Chondrocyte (in vitro differentiated cells): ENCODE results near the gene CRYGS. TPM values are rescaled to one million over a fixed set of nuclear protein-coding genes. Genes with fewer than 3 reads are reported as not detected.
"Not testable (repeated sequence)": the region's sequence is repeated elsewhere in the genome, so short reads cannot be mapped to it uniquely, and the experiment has no call there.

Experiments used
- DNase-seq: peaks from one replicate; pipeline ENCODE4 v3.0.0; 2021; ENCODE audit warnings: mixed read lengths, low spot score
- H3K27ac Mint-ChIP-seq: one replicate; pipeline ENCODE4 v1.8.0; 2021; ENCODE audit warnings: mild to moderate bottlenecking, moderate library complexity, mixed read lengths; ENCODE audit not compliant: unreplicated experiment
- H3K27me3 Mint-ChIP-seq: 2 replicates; pipeline ENCODE4 v1.8.0; 2021; ENCODE audit warnings: low read depth, mixed read lengths
- H3K36me3 Mint-ChIP-seq: 2 replicates; pipeline ENCODE4 v1.8.0; 2021; ENCODE audit warnings: low read depth, mixed read lengths
- H3K4me1 Mint-ChIP-seq: 2 replicates; pipeline ENCODE4 v1.8.0; 2021; ENCODE audit warnings: low read depth, mild to moderate bottlenecking, mixed read lengths
- H3K4me3 Mint-ChIP-seq: one replicate; pipeline ENCODE4 v1.8.0; 2021; ENCODE audit warnings: mild to moderate bottlenecking, moderate library complexity, mixed read lengths; ENCODE audit not compliant: unreplicated experiment
- H3K9me3 Mint-ChIP-seq: 2 replicates; pipeline ENCODE4 v1.8.0; 2021; ENCODE audit warnings: low read depth, mixed read lengths
- total RNA-seq: library from RNA; stranded (reverse); gene quantifications from 3 replicates; pipeline ENCODE4 v1.2.1, GENCODE V29; 2021
- TF ChIP-seq, protein P1 (sequence below): fragments of 200-600 bp; sonication (generic); IDR thresholded peaks from 2 replicates; pipeline ENCODE4 v1.5.0; 2021; ENCODE audit warnings: antibody characterized with exemption, mild to moderate bottlenecking, moderate library complexity

The CRYGS gene
- total RNA-seq, 1 donor from 2014 or later, result 3.1 TPM

DNA sequence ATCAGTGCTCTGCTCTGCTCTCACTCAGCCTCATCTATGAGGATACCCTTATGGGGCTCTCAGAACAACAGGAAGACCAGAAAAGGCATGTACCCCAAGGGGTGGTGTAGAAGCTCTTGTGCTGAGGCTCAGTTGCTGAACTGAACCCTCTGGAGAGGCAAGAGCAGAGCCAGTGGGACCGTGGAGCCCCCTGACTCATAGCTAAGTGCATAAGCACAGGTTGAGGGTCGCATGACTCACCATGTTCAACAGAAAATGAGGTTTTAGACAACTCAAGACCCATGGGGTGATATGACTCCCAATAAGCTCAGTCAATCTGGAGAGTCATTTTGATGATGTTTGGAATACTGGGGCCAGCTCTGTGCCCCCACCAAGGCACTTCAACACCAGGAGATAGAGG, 37.3 kb downstream of the CRYGS start:
- H3K27ac Mint-ChIP-seq, result no peak overlapping the region
- no peak for DNase-seq
- H3K36me3 Mint-ChIP-seq, result no peaks in the 10 kb centered on the region
- H3K27me3 Mint-ChIP-seq, result peaks cover 49% of the 10 kb centered on the region
- H3K4me1 Mint-ChIP-seq, result peaks cover 6% of the 10 kb centered on the region
- H3K4me3 Mint-ChIP-seq, result no peak overlapping the region
- no peaks in the 10 kb centered on the region for H3K9me3 Mint-ChIP-seq
- TF ChIP-seq, protein P1, sequence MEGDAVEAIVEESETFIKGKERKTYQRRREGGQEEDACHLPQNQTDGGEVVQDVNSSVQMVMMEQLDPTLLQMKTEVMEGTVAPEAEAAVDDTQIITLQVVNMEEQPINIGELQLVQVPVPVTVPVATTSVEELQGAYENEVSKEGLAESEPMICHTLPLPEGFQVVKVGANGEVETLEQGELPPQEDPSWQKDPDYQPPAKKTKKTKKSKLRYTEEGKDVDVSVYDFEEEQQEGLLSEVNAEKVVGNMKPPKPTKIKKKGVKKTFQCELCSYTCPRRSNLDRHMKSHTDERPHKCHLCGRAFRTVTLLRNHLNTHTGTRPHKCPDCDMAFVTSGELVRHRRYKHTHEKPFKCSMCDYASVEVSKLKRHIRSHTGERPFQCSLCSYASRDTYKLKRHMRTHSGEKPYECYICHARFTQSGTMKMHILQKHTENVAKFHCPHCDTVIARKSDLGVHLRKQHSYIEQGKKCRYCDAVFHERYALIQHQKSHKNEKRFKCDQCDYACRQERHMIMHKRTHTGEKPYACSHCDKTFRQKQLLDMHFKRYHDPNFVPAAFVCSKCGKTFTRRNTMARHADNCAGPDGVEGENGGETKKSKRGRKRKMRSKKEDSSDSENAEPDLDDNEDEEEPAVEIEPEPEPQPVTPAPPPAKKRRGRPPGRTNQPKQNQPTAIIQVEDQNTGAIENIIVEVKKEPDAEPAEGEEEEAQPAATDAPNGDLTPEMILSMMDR, result no peak

DNA sequence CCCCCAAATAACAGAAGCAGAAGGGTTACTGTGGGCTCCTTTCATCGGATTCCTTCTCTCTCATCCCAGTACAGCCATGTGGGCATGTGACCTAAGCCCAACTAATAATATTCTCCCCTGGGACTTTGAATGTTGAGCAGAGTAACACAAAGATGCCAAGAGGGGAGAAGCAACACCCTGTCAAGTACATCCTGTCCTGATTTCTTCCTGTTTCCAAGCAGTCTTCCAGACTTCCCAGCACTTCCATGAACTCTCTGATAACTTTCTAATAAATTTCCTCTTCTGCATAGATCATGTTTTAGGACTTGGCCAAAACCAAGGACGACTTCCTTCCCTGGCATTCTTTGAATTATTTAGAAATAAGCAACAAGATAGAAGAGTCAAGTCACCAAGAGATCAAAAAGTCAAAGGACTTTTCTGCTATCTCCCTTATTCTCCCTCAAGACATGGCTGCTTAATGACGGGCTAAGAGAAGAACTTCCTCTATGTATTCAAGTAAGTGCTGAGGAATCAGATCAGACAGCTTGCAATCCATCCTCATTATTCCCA, 37.9 kb downstream of the CRYGS start:
- no peak overlapping the region for H3K4me3 Mint-ChIP-seq
- TF ChIP-seq, protein P1, result no peak
- no peaks in the 10 kb centered on the region for H3K36me3 Mint-ChIP-seq
- peaks cover 6% of the 10 kb centered on the region for H3K4me1 Mint-ChIP-seq
- peaks cover 45% of the 10 kb centered on the region for H3K27me3 Mint-ChIP-seq
- no peak for DNase-seq
- H3K27ac Mint-ChIP-seq, result no peak overlapping the region
- no peaks in the 10 kb centered on the region for H3K9me3 Mint-ChIP-seq

DNA sequence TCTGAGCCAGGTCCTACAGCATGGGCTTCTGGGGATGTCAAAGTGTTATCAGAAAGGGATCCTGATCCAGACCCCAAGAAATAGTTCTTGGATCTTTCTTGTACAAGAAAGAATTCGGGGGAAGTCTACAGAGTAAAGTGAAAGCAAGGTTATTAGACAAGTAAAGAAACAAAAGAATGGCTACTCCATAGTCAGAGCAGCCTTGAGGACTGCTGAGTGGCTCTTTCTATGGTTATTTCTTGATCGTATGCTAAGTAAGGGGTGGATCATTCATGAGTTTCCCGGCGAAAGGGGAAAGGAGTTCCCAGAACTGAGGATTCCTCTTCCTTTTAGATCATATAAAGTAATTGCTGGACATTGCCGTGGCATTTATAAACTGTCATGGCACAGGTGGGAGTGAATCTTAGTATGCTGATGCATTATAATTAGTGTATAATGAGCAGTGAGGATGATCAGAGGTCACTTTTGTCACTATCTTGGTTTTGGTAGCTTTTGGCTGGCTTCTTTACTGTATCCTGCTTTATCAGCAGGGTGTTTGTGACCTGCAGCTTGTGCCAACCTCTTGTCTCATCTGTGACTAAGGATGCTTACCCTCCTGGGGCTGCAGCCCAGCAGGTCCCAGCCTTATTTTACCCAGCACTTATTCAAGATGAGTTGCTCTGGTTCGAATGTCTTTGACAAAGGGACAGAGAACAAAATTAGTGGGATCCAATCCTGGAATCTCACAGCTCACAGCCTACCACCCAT, 41.0 kb downstream of the CRYGS start:
- TF ChIP-seq, protein P1, result no peak
- H3K4me1 Mint-ChIP-seq, result peaks cover 6% of the 10 kb centered on the region
- H3K27ac Mint-ChIP-seq, result no peak overlapping the region
- peaks cover 51% of the 10 kb centered on the region for H3K27me3 Mint-ChIP-seq
- DNase-seq, result no peak
- peaks cover 5% of the 10 kb centered on the region for H3K36me3 Mint-ChIP-seq
- H3K4me3 Mint-ChIP-seq, result no peak overlapping the region
- peaks cover 26% of the 10 kb centered on the region for H3K9me3 Mint-ChIP-seq

DNA sequence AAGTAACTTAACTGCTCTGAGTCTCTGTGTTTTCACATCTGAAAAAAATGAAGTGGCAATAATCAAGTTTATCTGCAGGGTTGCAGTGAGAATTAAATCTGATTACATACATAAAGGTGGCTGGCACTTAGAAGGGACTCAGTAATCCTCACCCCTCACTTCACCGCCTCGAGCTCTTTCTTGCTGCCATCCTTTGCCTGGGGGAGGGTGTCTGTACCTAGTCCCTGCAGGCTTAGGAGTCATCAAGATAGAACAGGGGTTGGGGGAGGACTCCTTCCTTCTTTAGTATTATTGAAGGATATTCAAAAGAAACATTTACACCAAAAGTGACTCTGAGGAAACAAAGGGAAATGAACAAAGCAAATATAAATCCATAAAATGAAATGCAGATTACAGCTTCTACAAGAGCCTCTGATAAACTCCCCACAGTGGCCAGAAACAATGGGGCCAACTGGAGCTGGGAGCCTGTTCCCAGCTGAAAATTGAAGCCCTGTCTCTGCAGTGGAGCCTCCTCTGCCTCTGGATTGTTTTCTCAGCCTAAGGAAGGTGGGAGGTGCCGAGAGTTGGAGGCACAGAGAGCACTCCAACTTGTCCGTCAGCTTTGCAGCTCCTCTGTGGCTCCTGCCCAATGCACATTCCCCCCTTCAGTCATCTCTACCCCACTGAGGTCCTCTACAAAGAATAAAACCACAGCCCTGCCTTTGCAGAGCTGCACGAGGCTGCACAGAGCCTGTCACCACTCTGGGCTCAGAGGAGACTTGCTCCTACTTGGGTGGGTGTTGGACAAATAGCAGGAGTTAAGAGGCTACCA, 41.8 kb downstream of the CRYGS start:
- Mint-ChIP-seq H3K4me1 (peaks cover 6% of the 10 kb centered on the region), H3K36me3 (peaks cover 5% of the 10 kb centered on the region), H3K9me3 (peaks cover 28% of the 10 kb centered on the region), H3K27me3 (peaks cover 51% of the 10 kb centered on the region), H3K4me3 (no peak overlapping the region), H3K27ac (no peak overlapping the region)
- TF ChIP-seq, protein P1, result no peak
- no peak for DNase-seq

DNA sequence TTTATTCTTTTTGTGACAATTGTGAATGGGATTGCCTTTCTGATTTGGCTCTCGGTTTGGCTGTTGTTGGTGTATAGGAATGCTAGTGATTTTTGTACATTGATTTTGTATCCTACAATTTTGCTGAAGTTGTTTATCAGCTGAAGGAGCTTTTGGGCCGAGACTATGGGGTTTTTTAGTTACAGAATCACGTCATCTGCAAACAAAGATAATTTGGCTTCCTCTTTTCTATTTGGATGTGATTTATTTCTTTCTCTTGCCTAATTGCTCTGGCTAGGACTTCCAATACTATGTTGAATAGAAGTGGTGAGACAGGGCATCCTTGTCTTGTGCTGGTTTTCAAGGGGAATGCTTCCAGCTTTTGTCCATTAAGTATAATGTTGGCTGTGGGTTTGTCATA, 44.2 kb downstream of the CRYGS start:
- not testable (repeated sequence) for DNase-seq, H3K4me3 Mint-ChIP-seq, H3K36me3 Mint-ChIP-seq, H3K4me1 Mint-ChIP-seq, H3K27ac Mint-ChIP-seq
- peaks cover 40% of the 10 kb centered on the region for H3K27me3 Mint-ChIP-seq
- peaks cover 28% of the 10 kb centered on the region for H3K9me3 Mint-ChIP-seq

DNA sequence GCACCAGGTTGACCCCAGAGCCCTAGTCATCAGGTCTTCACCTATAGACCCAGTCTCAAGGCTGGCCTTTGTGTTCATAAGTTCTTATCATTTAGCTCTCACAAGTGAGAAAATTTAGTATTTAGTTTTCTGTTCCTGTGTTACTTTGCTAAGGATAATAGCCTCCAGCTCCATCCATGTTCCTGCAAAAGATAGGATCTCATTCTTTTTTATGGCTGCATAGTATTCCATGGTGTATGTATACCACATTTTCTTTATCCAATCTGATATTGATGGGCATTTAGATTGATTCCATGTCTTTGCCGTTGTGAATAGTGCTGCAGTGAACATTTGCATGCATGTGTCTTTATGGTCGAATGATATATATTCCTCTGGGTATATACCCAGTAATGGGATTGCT, 46.2 kb downstream of the CRYGS start:
- peaks cover 28% of the 10 kb centered on the region for H3K9me3 Mint-ChIP-seq
- not testable (repeated sequence) for H3K36me3 Mint-ChIP-seq, H3K27ac Mint-ChIP-seq, DNase-seq, H3K4me3 Mint-ChIP-seq
- peaks cover 36% of the 10 kb centered on the region for H3K27me3 Mint-ChIP-seq
- peaks cover 15% of the 10 kb centered on the region for H3K4me1 Mint-ChIP-seq
